HG03139 (cell line): Measurements from ENCODE around the gene DUSP7.

Experiments
- ATAC-seq: cut with Tn5 transposase; IDR thresholded peaks from one replicate; pipeline ENCODE4 v1.9.1; 2021; ENCODE audit not compliant: unreplicated experiment

Gene DUSP7

GRCh38 chr3:52056521-52056967 is at the start of gene DUSP7:
Gene DUSP7 (minus strand): TSS chr3:52056571. CDS start chr3:52056366, 205 bp downstream.
- peak; percentile 20 for ATAC-seq

GRCh38 chr3:52104684-52105640 is 48.6 kb upstream of the DUSP7 start:
- no peak for ATAC-seq

- no peak for ATAC-seq
Observed at GRCh38 chr3:52102934-52103333, 46.6 kb upstream of the DUSP7 start.

- ATAC-seq: no peak
Observed at GRCh38 chr3:52099001-52099401, 42.6 kb upstream of the DUSP7 start.

- no peak for ATAC-seq
Observed at GRCh38 chr3:52097851-52098507, 41.6 kb upstream of the DUSP7 start.

GRCh38 chr3:52095990-52096775 is 39.8 kb upstream of the DUSP7 start:
- no peak for ATAC-seq

GRCh38 chr3:52094571-52095485 is 38.5 kb upstream of the DUSP7 start:
- ATAC-seq: no peak

- no peak for ATAC-seq
Observed at GRCh38 chr3:52093756-52094545, 37.6 kb upstream of the DUSP7 start.

- ATAC-seq: no peak
Observed at GRCh38 chr3:52092891-52093290, 36.5 kb upstream of the DUSP7 start.

GRCh38 chr3:52092271-52092660 is 35.9 kb upstream of the DUSP7 start:
- ATAC-seq: no peak

- ATAC-seq: no peak
Observed at GRCh38 chr3:52091586-52092270, 35.4 kb upstream of the DUSP7 start.

- no peak for ATAC-seq
Observed at GRCh38 chr3:52090933-52091468, 34.6 kb upstream of the DUSP7 start.

GRCh38 chr3:52090131-52090932 is 34.0 kb upstream of the DUSP7 start:
- ATAC-seq: no peak

- no peak for ATAC-seq
Observed at GRCh38 chr3:52089691-52090090, 33.3 kb upstream of the DUSP7 start.

GRCh38 chr3:52088445-52089367 is 32.3 kb upstream of the DUSP7 start:
- ATAC-seq: no peak

- no peak for ATAC-seq
Observed at GRCh38 chr3:52087731-52088130, 31.4 kb upstream of the DUSP7 start.
